CD4-positive, alpha-beta T cell treated with Interleukin-6 at 100 ng/mL for 8 hours (primary cell): Measurements from ENCODE around the gene DNPH1.
A peak's percentile ranks its signal among the peaks of the same experiment; 100 is the strongest.

ENCODE experiments used
- DNase-seq: peaks from one replicate; pipeline ENCODE4 v3.0.0-alpha.2; 2020; ENCODE audit warnings: mixed read lengths, low spot score

The DNPH1 gene

DNA sequence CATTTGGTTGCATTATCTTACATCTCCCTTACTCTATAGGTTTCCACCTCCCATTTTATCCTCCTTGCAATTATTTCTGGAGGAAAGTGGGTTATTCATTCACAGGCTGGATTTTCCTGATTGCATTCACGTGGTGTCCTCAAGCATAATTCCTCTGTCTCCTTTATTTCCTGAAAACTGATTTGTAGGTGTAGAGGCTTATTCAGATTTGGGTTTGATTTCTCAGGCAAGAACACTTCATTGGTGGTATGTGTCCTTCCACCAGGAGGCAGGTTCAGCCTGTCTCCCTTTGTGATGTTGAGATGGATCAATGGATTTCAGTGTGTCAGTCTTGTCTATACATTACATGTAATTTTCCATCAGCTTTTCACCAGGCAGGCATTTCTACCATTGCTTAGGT is 17.3 kb downstream of the DNPH1 start:
- no peak for DNase-seq

DNA sequence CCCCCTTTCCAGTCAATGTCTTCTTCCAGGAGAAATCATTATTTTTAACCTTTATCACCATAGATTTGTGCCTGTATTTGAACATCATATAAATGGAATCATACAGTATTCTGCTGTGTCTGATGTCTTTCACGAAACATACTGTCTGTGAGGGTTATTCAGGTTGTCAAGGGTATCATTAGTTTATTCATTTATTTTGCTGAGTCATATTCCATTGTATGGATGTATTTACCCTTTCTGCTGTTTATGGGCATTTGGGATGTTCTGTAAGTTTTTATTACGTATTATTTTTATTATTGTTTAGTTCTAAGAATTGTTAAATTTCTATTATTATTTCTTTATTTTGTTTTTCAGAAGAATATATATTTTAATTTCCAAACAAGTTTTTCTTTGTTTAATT is 22.0 kb downstream of the DNPH1 start:
- no peak for DNase-seq

DNA sequence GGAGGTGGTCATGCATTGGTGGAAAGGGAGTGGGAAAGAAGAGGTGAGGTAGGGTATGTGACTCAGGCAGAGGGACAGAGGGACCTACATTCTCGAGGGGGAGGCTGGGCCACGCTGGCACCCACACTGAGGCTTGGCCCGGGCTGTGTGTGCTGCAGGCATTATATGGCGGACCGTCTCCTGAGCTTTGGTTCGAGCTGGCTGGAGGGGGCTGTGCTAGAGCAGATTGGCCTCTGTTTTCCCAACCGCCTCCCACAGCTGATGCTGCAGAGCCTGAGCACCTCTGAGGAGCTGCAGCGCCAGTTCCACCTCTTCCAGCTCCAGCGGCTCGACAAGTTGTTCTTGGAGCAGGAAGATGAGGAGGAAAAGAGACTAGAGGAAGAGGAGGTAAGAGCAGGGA is 23.4 kb downstream of the DNPH1 start:
- no peak for DNase-seq

DNA sequence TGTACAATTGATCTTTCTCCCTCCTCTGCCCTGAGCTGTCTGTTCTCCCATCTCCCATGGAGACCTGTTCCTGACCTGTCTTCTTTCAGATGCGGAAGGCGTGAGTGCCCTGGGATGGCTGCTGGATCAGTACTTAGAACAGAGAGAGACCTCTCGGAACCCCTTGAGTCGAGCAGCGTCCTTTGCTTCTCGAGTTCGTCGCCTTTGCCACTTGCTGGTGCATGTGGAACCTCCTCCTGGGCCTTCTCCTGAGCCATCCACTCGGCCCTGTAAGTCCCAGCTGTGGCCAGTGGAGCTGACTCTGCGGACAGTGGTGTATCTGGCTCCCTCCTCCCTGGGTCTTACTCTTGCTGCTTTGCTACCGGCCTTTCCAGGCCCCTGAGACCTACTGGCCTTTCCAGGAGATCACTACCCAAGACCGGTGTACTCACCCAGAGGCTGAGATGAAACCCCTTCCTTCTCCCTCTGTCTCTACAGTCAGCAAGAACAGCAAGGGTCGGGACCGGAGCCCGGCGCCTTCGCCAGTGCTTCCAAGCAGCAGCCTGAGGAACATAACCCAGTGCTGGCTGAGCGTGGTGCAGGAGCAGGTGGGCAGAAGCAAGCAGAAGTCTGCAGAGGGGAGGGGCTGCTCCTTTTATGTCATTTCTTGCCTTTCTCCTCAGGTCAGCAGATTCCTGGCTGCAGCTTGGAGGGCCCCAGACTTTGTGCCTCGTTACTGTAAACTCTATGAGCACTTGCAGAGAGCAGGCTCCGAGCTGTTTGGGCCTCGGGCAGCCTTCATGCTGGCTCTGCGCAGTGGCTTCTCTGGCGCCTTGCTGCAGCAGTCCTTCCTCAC is 24.8 kb downstream of the DNPH1 start:
- DNase-seq = no peak

DNA sequence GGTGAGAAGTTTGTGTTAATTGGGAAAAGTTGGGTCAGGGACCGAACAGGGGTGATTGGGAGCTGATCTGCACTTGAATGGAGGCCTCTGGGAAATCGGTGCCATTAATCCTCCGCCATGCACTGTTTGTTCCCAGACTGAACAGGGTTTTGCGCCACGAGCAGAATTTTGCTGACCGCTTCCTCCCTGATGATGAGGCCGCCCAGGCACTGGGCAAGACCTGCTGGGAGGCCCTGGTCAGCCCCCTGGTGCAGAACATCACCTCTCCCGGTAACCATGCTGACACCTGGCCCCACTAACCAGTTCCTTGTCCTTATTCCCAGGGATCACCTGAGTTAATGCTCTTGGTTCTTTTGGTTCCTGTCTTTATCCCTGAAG is 25.6 kb downstream of the DNPH1 start:
- no peak for DNase-seq

DNA sequence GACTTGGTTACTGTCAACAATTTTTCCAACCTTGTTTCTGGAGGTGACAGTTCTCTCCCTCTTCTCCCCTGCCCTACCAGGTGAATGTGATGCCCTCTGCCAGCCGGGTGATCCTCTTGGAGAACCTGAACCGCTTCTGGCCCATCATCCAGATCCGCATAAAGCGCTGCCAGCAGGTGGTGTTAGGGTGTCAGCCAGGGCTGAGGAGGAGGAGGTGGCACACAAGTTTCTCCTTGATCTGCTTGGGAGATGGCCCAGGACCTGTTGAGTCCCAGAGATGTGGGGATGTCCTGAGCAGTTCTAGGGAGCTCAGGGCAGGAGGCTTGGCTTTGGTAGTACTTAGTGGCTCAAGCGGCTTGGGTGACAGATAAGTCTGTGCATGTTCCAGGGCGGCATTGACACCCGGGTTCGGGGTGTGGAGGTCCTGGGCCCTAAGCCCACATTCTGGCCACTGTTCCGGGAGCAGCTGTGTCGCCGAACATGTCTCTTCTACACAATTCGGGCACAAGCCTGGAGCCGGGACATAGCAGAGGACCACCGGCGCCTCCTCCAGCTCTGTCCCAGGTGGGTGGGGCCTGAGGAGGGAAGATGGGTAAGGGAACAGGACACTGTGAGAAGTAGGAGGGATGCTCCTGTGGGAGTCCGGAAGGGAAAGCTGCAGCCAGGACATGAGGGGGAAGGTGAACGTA is 26.1 kb downstream of the DNPH1 start:
- DNase-seq = no peak

DNA sequence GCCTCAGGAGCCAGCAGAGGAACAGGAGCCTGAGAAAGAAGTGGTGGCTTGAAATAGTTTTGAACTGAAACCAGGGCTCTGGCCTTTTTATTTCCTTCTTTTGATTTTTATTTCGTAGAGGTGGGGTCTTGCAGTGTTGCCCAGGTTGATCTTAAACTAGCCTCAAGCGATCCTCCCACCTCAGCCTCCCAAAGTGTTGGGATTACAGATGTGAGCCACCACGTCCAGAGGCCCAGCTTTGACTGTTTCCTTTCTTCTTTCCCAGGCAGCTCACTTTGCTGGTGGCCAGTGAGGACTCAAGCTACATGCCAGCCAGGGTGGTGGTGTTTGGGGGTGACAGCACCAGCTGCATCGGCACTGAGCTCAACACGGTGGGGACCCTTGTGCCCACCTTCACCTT is 26.8 kb downstream of the DNPH1 start:
- no peak for DNase-seq

DNA sequence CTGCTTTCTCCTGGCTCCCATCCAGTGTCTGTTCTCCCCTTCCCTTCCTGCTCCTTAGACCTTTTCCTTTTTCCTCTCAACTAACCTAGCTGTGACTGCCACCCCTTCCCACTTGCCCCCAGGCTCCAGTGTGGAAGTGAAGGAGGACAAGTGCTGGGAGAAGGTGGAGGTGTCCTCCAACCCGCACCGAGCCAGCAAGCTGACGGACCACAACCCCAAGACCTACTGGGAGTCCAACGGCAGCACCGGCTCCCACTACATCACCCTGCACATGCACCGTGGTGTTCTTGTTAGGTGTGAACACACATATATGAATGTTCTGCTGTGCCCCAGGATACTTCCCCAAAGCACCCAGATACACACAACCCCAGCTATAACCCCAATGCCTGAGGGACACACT is 28.7 kb downstream of the DNPH1 start:
- no peak for DNase-seq

DNA sequence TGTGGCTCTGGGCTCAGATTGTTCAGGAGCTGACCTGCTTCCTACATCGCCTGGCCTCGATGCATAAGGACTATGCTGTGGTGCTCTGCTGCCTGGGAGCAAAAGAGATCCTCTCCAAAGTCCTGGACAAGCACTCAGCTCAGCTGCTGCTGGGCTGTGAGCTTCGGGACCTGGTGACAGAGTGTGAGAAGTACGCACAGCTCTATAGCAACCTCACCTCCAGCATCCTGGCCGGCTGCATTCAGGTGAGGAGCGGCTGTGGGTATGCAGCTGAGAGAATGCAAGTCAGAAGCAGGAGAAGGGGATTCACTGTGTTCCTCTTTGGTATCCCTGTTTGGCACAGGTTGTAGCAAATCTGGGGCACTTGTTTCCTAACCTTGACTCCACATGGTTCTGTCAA is 29.4 kb downstream of the DNPH1 start:
- DNase-seq = no peak

DNA sequence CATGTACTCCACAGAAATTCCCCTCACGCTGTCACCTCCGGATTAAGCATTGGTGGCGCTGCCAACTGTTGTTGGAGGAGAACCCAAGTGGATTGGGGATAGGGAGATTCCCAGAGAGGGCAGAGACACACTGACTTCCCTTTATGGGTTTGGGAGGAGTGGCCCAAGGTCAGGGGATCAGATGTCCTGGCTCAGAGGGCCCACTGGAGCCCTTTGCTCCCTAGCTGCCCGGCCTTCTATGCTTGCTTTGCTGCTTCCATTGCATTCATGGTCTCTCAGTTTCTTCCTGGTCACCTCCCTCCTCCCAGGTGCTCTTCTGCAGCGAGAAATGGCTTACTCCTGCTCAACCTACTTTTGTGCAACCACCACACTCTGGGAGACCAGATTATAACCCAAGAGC is 32.9 kb downstream of the DNPH1 start:
- DNase-seq = no peak

DNA sequence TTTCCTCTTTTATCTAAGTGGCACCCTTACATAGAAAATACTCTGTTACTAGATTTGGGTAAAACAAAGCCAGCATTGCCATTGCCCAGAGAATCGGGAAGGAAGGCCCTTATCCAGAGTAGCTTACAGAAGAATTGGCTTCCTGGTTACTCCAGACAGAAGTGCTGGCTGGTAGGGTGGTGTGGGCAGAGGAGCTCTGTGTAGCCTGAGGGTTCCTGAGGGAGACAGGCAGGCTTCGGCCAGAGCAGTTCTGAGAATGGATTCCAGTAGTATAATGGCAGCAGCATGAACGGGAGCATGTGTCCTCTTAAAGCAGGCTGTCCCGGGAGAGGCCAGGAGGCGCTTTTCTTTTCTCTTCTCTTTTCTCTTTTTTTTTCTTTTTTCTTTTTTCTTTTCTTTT is 35.4 kb downstream of the DNPH1 start:
- no peak for DNase-seq

DNA sequence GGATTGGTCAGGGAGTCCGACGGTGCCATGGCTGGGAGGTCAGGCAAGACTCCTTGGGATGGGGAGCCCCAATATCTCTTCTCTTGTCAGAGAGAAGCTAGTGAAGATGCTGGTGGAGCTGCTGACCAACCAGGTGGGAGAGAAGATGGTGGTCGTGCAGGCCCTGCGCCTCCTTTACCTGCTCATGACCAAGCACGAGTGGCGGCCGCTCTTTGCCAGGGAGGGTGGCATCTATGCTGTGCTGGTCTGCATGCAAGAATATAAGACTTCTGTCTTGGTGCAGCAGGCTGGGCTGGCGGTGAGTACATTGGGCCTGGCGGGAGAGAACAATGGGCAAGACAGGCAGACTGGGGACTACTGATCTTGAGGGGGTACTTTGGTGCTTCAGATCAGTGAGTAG is 36.4 kb downstream of the DNPH1 start:
- no peak for DNase-seq

DNA sequence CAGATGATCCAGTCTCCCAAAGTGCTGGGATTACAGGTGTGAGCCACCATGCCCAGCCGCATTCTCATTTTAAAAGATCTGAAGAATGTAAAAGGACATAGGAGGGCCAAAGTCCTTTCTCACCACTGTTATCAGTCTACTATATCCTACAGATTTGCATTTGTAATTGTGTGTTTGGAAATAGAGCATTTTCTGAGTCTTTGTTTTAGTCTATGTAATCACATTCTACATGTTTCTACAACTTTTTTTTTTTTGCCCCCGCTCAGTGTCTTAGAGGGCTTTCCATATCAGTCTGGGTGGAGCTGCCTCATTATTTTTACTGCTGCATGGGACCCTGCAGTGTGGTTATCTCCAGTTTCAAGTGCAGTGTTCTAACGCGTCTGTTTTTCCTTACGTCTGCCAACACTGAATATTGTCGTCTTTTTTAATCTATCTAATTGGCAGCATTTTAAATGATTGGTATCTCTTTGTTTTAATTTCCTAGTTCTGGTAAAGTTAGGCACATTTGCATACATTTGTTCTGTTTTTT is 39.4 kb downstream of the DNPH1 start:
- DNase-seq = no peak

DNA sequence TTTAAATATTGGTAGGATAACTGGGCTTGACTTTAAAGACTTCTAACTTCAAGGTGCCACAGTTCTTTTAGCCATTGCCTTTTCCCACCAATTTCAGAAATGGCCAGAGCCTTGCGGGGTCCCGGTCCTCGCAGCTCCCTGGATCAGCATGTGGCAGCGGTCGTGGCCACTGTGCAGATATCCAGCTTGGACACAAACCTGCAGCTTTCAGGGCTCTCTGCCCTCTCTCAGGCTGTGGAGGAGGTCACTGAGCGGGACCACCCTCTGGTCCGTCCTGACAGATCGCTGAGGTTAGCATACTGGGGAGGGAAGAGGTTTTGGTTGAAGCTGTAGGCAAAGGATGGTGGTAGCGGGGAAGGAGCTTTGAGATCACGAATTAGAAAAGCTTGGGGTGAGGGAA is 40.9 kb downstream of the DNPH1 start:
- no peak for DNase-seq

DNA sequence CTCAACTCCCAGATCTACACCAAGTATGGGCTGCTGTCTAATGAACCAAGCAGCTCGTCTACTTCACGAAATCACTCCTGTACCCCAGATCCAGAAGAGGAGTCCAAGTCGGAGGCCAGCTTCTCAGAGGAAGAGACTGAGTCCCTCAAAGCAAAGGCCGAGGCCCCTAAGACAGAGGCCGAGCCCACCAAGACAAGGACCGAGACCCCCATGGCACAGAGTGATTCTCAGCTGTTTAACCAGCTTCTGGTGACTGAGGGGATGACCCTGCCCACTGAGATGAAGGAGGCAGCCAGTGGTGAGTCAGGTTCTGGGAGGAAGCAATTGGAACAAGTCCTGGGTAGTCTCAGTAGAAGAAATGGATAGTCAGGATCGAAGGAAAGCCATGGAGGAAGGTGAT is 41.5 kb downstream of the DNPH1 start:
- no peak for DNase-seq

DNA sequence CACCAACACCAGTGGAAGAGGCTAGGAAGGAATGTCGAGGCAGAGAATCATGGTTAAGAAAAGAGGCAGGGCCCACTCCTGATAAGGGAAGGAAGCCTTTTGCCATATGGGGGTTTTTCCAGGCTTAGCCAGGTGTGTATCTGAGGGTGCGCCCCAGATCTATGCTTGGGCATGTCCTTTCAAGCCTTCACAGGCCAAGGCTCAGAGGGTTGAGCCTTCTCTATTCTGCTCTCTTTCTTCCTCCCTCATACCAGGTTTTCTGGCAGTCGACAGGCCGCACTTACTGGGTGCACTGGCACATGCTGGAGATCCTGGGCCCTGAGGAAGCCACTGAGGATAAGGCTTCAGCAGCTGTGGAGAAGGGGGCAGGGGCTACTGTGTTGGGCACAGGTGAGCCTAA is 42.6 kb downstream of the DNPH1 start:
- no peak for DNase-seq

DNA sequence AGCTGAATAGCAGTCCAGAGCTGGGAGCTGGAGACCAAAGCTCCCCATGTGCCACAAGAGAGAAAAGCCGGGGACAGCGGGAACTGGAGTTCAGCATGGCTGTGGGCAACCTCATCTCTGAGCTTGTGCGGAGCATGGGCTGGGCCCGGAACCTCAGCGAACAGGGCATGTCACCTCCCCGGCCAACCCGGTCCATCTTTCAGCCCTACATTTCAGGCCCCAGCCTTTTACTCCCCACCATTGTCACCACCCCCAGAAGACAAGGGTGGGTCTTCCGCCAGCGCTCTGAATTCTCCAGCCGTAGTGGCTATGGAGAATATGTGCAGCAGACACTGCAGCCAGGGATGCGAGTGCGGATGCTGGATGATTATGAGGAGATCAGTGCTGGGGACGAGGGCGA is 43.3 kb downstream of the DNPH1 start:
- no peak for DNase-seq

DNA sequence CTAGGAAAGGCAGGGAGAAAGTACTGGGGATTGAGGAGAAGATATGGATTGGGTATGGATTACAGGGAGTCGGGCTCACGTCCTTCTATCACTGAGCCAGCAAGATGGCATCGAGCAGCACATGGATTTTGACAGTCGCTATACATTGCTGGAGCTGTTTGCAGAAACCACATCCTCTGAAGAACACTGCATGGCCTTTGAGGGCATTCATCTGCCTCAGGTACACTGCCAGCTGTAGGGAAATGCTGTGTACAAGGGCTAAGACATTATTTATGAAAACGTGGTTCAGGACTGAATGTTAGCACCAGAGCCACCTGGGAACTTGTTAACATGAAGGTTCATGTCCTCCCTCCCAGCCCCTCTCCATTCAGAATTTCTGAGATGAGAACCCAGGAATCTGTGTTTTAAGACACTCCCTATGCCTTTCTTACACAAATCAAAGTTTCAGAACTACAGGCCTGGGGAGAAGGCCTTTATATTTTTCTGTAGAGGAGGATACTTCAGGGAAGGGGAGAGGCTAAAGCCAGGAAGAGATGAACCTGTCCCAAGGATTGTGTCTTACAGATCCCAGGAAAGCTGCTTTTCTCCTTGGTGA is 43.8 kb downstream of the DNPH1 start:
- peak; percentile 48 for DNase-seq

DNA sequence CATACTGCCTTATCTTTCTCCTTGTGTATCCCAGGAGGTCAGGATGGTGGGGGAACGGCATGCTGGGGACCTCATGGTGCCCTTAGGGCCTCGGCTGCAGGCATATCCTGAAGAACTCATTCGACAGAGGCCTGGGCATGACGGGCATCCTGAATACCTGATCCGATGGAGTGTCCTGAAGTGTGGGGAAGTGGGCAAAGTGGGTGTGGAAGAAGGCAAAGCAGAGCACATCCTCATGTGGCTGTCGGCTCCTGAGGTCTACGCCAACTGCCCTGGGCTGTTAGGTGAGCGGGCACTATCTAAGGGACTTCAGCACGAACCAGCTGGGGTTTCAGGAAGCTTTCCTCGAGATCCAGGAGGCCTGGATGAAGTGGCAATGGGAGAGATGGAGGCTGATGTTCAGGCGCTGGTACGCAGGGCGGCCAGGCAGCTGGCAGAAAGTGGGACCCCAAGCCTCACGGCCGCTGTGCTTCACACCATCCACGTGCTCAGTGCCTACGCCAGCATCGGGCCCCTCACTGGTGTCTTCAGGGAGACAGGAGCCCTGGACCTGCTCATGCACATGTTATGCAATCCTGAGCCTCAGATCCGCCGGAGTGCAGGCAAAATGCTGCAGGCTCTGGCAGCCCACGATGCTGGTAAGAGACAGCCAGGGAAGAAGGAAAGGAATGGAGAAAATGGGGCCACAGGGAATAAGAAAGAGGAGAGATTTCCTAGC is 44.9 kb downstream of the DNPH1 start:
- no peak for DNase-seq

DNA sequence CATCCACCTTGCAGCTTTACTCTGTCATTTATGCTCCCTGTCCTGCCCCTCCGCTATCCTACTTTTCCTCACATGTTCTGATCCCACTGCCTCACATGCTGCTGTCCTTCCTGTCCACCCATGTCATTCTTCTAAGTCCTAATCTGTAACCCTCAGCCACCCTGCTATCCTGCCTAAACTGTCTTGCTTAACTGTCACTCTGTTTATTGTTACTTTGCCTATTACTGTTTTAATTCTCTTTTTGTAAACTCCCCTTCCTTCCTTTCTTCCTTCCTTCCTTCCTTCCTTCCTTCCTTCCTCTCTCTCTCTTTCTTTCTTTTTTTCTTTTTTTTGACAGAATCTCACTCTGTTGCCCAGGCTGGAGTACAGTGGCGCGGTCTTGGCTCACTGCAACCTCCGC is 45.8 kb downstream of the DNPH1 start:
- no peak for DNase-seq

DNA sequence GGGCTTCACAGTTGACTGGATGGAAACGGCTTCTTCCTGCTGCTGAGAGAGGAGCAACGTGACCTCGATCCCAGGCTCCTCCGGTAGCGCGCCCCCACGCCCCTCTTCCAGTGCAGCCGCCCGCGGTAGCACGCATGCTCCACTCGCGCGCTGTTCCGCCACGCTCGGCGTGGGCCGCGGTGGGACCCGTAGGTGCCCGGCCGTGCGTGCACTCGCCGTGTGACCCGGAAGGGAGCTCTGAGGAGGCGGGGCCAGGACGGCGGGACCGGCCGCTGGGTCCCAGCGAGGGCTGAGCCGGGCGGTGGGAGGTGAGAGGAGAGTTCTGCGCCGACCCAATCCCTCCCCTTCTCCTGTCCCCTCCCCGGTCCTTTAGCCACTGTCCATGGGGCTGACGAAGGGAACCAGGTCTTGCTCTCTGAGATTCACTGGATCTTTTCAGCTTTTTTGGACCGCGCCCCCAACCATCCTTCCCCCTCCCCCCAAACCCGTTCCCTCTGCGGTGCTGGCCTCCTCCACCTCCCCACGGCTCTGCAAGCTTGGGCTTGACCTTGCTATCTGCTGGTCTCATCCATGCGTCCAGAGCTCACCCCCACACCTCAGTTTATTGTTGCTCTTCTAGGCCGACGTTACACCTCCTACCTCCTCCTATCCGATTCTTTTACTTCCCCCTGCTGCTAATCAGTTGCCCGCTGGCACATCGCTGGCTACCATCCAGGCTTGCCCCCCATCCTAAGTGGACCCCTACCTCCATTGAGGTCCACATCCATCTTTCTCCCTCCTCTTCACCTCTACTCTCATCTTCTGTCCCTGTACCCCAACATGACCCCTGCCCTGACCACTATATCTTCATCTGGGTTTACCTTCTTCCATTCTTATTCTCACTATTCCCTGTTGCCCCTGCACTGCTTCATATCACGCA is 47.1 kb downstream of the DNPH1 start, which contains the start of gene CUL9:
TSS of gene CUL9 (plus strand) at position 255 of the 919 bp plus-strand sequence. CDS start 2,115 bp downstream, outside the sequence.
- DNase-seq = peak; percentile 78
